Measurements from ENCODE around the gene CDYL.

CDYL gene

DNA sequence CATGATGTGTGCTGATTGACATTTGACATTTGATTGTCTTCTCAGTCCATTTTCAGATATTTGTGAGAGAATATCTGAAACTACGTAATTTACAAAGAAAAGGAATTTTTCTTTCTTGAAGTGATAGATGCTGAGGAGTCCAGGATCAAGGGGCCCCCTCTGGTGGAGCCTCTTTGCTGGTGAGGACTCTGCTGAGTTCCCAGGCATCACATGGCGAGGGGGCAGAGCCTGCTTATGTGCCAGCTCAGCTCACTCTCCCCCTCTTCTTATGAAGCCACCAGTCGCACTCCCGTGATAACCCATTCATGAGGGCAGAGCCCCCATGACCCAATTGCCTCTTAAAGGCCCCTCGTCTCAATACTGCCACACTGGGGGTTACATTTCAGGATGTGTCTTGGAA, 136.4 kb downstream of the CDYL start:
- H3K4me3 ChIP-seq (ENCODE audit: low read depth, low read length) = no peak overlapping the region
- TF ChIP-seq, protein P1, sequence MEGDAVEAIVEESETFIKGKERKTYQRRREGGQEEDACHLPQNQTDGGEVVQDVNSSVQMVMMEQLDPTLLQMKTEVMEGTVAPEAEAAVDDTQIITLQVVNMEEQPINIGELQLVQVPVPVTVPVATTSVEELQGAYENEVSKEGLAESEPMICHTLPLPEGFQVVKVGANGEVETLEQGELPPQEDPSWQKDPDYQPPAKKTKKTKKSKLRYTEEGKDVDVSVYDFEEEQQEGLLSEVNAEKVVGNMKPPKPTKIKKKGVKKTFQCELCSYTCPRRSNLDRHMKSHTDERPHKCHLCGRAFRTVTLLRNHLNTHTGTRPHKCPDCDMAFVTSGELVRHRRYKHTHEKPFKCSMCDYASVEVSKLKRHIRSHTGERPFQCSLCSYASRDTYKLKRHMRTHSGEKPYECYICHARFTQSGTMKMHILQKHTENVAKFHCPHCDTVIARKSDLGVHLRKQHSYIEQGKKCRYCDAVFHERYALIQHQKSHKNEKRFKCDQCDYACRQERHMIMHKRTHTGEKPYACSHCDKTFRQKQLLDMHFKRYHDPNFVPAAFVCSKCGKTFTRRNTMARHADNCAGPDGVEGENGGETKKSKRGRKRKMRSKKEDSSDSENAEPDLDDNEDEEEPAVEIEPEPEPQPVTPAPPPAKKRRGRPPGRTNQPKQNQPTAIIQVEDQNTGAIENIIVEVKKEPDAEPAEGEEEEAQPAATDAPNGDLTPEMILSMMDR (IDR thresholded peaks at IDR 0.05; ENCODE audit: borderline replicate concordance, insufficient read depth, low read depth, low read length) = no peak

DNA sequence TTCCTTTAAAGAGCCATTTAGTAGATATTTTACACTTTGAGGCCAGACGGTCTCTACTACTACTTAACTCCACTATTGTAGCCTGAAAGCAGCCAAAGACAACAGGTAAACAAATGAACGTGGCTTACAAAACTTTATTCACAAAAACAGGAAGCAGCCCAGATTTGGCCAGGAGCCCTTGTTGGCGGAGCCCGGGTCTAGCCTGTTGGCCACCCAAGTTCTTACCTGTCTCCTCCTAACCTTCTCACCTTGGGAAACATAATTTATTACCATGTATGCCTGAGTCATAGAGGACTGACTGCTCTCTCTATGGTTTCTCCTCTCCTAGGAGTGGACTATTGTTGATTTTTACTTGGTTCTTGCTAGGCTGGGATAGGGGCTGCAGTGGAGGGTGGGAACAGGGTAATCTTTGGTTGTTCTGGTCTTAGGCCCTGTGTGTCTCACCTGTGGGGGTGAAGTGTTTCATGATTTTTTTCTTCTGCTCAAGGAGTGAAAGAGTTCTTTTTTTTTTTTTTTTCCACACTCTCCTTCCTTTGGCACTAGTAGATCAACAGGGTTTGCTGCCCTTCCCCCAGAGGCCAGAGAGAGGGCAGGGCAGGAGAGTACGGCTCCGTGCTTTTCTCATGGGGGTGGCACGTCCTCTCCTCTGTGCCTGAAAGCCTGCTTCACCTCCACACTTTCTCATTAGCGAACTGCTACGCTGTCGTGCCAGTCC, 137.7 kb downstream of the CDYL start:
- no peak overlapping the region for H3K4me3 ChIP-seq (ENCODE audit: low read depth, low read length)
- TF ChIP-seq, protein P1 (IDR thresholded peaks at IDR 0.05; ENCODE audit: borderline replicate concordance, insufficient read depth, low read depth, low read length) = no peak

DNA sequence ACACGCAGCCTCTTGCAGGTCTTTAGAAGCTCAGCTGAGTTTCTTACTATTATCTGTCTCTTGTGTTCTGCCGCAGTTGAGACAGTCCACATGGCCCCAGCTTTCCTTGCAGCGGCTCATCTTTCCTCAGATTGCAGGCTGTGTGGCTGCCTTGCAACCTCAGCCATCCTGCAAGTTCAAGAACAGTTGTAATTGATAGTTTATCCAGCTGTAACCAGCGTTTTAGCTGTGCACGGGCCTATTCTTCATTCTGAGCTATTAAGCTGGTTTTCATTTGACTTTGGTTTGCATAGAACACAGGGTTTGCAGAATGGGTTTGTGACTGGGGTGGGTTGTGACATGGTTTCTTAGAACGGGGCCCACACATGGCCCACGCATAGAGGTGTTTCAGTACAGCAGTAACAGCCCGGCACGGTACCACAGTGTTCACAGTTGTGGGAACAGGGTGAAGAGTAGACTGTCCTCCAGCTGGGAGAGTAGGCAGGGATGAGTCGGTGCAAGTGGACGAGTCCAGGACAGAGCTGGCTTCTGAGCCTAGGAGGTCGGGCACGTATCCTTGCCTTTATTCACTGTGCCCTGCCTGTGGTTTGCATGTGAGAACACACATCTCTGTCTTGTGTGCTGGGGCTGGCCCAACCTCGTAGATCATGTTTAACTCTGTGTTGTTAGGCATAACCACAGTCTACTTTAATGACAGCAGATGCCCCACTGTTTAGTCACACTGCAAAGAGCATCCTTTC, 138.4 kb downstream of the CDYL start:
- H3K4me3 ChIP-seq (ENCODE audit: low read depth, low read length) = no peak overlapping the region
- TF ChIP-seq, protein P1 (IDR thresholded peaks at IDR 0.05; ENCODE audit: borderline replicate concordance, insufficient read depth, low read depth, low read length) = no peak

DNA sequence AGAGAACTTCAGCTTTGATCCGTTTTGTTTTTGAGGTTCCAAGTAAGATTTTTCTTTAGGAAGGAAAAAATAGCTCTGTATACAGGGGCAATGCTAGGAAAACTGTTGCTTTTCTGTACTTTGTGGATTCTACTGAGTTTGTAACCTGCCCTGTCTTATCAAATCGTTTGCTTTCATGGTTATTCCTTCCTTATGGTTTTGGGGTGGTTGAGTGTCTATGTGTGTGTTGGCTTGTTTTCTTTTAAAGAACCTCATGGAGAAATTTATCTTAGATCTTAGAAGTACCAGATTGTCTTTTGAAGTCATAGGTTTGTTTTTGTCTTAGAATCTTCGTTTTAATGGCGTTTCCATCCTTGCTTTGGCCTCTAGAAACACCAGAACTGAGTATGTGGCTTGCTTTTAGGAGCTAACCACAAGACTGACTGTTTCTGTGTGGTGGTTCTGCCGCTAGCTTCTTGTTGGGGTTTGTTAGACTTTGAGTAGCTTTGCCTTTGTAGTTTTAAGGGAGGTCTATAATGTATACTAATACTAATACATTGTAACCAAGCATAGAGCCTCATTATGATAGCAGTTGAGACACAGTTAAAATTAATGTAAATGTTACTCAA, 140.9 kb downstream of the CDYL start:
- H3K4me3 ChIP-seq (ENCODE audit: low read depth, low read length) = no peak overlapping the region
- TF ChIP-seq, protein P1 (IDR thresholded peaks at IDR 0.05; ENCODE audit: borderline replicate concordance, insufficient read depth, low read depth, low read length) = no peak

DNA sequence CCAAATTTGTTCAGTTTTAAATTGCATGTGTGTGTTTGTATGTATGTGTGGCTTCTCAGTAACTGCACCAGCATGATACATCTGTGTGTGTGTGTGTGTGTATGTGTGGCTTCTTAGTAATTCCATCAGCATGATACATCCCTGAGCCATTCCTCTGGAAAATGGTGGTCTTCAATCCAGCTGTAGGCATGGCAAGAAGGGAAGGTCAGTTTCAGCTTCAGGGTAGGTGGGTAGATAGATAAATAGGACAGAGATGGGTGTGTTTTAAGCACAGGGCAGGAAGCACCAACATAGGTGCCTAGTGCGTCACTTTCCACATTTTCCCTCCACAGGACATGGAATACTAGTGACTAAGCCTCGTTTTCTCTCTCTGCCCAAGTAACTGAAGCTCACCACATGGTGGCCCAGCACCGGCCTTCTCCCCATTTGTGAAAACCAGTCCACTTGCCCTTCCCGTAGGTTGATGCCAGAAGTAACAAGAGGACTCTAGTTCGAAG, 144.8 kb downstream of the CDYL start:
- TF ChIP-seq, protein P1 (IDR thresholded peaks at IDR 0.05; ENCODE audit: borderline replicate concordance, insufficient read depth, low read depth, low read length) = no peak
- H3K4me3 ChIP-seq (ENCODE audit: low read depth, low read length) = no peak overlapping the region

DNA sequence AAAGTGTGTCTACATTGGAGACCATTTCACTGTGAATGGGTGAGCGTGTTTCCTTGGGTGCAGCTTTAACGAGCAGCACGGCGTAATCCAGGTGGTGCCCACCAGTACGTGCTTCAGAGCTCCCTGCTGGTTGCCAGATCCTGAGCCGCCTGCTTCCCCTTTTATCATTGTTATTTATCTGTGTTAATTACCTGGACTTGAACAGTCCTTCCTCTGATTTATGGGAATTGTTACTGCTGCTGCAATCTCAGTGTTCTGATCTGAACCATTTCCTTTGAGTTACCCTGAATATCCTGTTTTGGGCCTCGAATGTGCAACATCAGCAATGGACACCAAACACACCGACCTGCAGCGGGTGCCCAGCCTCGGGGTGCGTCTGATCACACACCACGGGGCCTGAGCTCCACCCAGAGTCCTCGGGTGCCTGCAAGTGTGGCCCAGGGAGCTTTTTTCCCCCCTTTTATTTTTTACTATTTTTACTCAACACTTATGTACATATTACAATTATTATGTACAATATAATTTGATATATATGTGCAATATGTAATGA, 146.4 kb downstream of the CDYL start:
- TF ChIP-seq, protein P1 (IDR thresholded peaks at IDR 0.05; ENCODE audit: borderline replicate concordance, insufficient read depth, low read depth, low read length) = no peak
- H3K4me3 ChIP-seq (ENCODE audit: low read depth, low read length) = no peak overlapping the region
